Loucy (cell line): ENCODE results near the gene MAP3K5.

Experiments used
- CTCF ChIP-seq: fragments of 200-600 bp; sonication (generic); conservative IDR thresholded peaks from 2 replicates; pipeline ENCODE4 v1.5.1; 2014; ENCODE audit warnings: mild to moderate bottlenecking, antibody characterized with exemption, low read length
- EZH2phosphoT487 ChIP-seq: fragments of 200-600 bp; IDR thresholded peaks from 2 replicates; pipeline ENCODE4 v1.6.1; 2018; ENCODE audit warnings: antibody characterized with exemption, mild to moderate bottlenecking, moderate library complexity, borderline replicate concordance

DNA sequence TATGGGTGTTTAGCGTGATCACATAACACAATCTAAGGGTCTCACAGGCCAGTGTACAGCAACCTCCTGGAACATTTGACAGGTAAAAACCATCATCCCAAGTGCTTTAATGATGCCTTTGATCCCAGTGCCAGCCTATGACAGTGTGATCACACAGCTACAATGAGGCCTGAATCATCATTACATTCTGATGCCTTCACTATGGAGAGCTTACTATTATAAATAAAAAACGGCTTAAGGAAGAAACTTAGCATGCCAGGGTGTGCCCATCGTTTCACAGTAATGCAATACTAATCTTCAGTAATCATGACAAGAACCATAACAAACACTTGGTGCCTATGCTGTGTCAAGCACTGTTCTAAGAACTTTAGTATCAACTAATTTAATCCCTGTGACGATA is 253.4 kb downstream of the MAP3K5 start:
- no peak for TF ChIP-seq CTCF
- TF ChIP-seq EZH2phosphoT487, result no peak
